ENCODE measurements around the gene ZNF180. TPM values are rescaled to one million over a fixed set of nuclear protein-coding genes. Genes with fewer than 3 reads are reported as not detected.

The ZNF180 gene
- total and polyA plus RNA-seq, 2 donors (not counting 1 experiment from before 2014, with no cell fraction given): 4.4 to 16.1 TPM

DNA sequence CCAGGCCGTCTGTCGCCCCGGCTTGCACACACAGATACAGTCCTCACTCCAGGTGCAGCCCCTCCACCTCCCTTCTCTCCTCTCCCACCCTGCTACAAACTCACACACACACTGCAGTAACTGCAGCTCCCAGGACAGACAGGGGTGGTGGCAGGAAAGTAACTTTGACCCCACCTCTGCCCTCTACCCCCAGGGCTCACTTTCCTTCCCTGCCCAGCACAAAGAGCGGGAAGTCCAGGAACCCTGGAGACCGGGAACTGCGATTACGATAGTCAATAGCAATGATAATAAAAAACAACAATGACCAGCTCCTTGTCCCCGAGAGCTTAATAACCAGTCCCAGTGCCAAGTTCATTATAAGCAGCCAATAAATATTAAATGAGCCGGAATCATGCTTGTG, 29.2 kb upstream of the ZNF180 start, which contains the start of gene CEACAM20:
TSS of gene CEACAM20 (minus strand) at position 140 of the 400 bp plus-strand sequence. CDS start 166 bp downstream, outside the sequence.
- Histone ChIP-seq H3K4me2 (replicated peaks; ENCODE audit: low read depth, low read length, poor library complexity, severe bottlenecking) (no peak within 1 kb of the TSS), H3K36me3 (replicated peaks in 1 of 2; ENCODE audit: control extremely low read depth in 1 of 2, control insufficient read depth in 1 of 2, extremely low read depth in 1 of 2, insufficient read depth in 2 of 2, low read length in 1 of 2) (no peaks in the 10 kb centered on the region), H2AFZ (ENCODE audit: insufficient read depth, low read depth, low read length, poor library complexity, severe bottlenecking) (no peak within 1 kb of the TSS), H3K4me3 (ENCODE audit: control extremely low read depth in 1 of 5, extremely low read depth in 1 of 5, insufficient read depth in 1 of 5, low read depth in 2 of 5, low read length in 4 of 5) (no peak within 1 kb of the TSS), H3K4me1 (ENCODE audit: control insufficient read depth in 2 of 2, insufficient read depth in 2 of 2, low read length in 2 of 2) (no peaks in the 10 kb centered on the region), H3K9ac (ENCODE audit: low read length) (no peak within 1 kb of the TSS), H3K27ac (ENCODE audit: low read length in 2 of 2) (no peak within 1 kb of the TSS), H3K27me3 (replicated peaks in 1 of 4; ENCODE audit: control extremely low read depth in 1 of 4, control insufficient read depth in 3 of 4, insufficient read depth in 4 of 4, low read length in 3 of 4) (peaks cover 0 to 10% (median 4%) of the 10 kb centered on the region in 4 experiments), H3K9me3 (ENCODE audit: control extremely low read depth in 1 of 3, control insufficient read depth in 2 of 3, insufficient read depth in 1 of 3, low read length in 2 of 3) (peaks cover 0 to 35% (median 0%) of the 10 kb centered on the region in 3 donors), H4K20me1 (ENCODE audit: control insufficient read depth, insufficient read depth, low read length, poor library complexity, severe bottlenecking) (no peaks in the 10 kb centered on the region), H3K79me2 (ENCODE audit: control insufficient read depth, insufficient read depth, low read length) (no peaks in the 10 kb centered on the region)
- POLR2A ChIA-PET: no interaction called here
- ATAC-seq (ENCODE audit: low read depth) (no peak), DNase-seq (no peak)
- H3K27ac Mint-ChIP-seq: no peak within 1 kb of the TSS
- 100% methylated on average over 1 of the region's 9 CpGs for WGBS (ENCODE audit: insufficient coverage)
- H3K4me1 Mint-ChIP-seq: no peaks in the 10 kb centered on the region
- peaks cover 20% of the 10 kb centered on the region for H3K27me3 Mint-ChIP-seq
- no peak within 1 kb of the TSS for H3K4me3 Mint-ChIP-seq
- peaks cover 3% of the 10 kb centered on the region for H3K9me3 Mint-ChIP-seq (ENCODE audit: insufficient read depth)
- no peak for TF ChIP-seq EZH2 (IDR thresholded peaks at IDR 0.05; ENCODE audit: borderline replicate concordance, insufficient read depth, low read depth, low read length, poor library complexity, severe bottlenecking)
- TF ChIP-seq, protein P1, sequence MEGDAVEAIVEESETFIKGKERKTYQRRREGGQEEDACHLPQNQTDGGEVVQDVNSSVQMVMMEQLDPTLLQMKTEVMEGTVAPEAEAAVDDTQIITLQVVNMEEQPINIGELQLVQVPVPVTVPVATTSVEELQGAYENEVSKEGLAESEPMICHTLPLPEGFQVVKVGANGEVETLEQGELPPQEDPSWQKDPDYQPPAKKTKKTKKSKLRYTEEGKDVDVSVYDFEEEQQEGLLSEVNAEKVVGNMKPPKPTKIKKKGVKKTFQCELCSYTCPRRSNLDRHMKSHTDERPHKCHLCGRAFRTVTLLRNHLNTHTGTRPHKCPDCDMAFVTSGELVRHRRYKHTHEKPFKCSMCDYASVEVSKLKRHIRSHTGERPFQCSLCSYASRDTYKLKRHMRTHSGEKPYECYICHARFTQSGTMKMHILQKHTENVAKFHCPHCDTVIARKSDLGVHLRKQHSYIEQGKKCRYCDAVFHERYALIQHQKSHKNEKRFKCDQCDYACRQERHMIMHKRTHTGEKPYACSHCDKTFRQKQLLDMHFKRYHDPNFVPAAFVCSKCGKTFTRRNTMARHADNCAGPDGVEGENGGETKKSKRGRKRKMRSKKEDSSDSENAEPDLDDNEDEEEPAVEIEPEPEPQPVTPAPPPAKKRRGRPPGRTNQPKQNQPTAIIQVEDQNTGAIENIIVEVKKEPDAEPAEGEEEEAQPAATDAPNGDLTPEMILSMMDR (IDR thresholded peaks at IDR 0.05): no peak
- CTCF ChIA-PET: no interaction called here
- intact Hi-C loops (cut with micrococcal nuclease): no loop called here

DNA sequence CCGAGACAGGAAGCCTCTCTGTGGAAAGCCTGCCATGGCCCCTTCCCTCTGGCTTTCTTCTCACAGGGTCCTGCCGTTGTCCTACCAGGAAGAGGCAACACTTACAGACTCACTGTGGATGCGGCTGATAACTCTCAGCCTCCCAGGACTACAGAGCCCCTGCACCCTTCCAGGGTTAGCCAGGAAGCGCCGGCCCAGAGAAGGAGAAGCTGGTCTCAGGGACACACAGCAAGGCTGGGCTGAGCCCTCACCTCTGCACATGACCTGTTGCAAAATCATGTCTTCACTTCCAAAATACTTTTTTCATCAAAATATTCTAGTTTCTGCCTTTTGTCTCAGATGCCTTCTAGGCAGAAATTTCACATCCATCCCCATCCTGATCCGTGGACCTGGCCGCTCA, 27.2 kb upstream of the ZNF180 start:
- no peak overlapping the region for H3K27ac Mint-ChIP-seq
- no peak for DNase-seq
- no peak overlapping the region for H2AFZ ChIP-seq (ENCODE audit: insufficient read depth, low read depth, low read length, poor library complexity, severe bottlenecking)
- no peaks in the 10 kb centered on the region for H3K79me2 ChIP-seq (ENCODE audit: control insufficient read depth, insufficient read depth, low read length)
- H3K9me3 ChIP-seq (ENCODE audit: control extremely low read depth in 1 of 3, control insufficient read depth in 2 of 3, insufficient read depth in 1 of 3, low read length in 2 of 3): peaks cover 0 to 38% (median 0%) of the 10 kb centered on the region in 3 donors
- H3K9ac ChIP-seq (ENCODE audit: low read length): no peak overlapping the region
- ATAC-seq (ENCODE audit: low read depth): no peak
- no peak overlapping the region for H3K4me3 Mint-ChIP-seq
- H3K4me3 ChIP-seq (ENCODE audit: control extremely low read depth in 1 of 5, extremely low read depth in 1 of 5, insufficient read depth in 1 of 5, low read depth in 2 of 5, low read length in 4 of 5): no peak overlapping the region
- TF ChIP-seq, protein P1 (IDR thresholded peaks at IDR 0.05): no peak
- no peak for TF ChIP-seq EZH2 (IDR thresholded peaks at IDR 0.05; ENCODE audit: borderline replicate concordance, insufficient read depth, low read depth, low read length, poor library complexity, severe bottlenecking)
- intact Hi-C loops (cut with micrococcal nuclease): no loop called here
- no peak overlapping the region for H3K27ac ChIP-seq (ENCODE audit: low read length in 2 of 2)
- peaks cover 0 to 7% (median 2%) of the 10 kb centered on the region in 4 experiments for H3K27me3 ChIP-seq (replicated peaks in 1 of 4; ENCODE audit: control extremely low read depth in 1 of 4, control insufficient read depth in 3 of 4, insufficient read depth in 4 of 4, low read length in 3 of 4)
- H3K4me2 ChIP-seq (replicated peaks; ENCODE audit: low read depth, low read length, poor library complexity, severe bottlenecking): no peak overlapping the region
- 86% methylated on average over 6 of the region's 7 CpGs for WGBS (ENCODE audit: insufficient coverage)
- no peaks in the 10 kb centered on the region for H3K4me1 ChIP-seq (ENCODE audit: control insufficient read depth in 2 of 2, insufficient read depth in 2 of 2, low read length in 2 of 2)
- no peaks in the 10 kb centered on the region for H3K36me3 ChIP-seq (replicated peaks in 1 of 2; ENCODE audit: control extremely low read depth in 1 of 2, control insufficient read depth in 1 of 2, extremely low read depth in 1 of 2, insufficient read depth in 2 of 2, low read length in 1 of 2)
- no peaks in the 10 kb centered on the region for H4K20me1 ChIP-seq (ENCODE audit: control insufficient read depth, insufficient read depth, low read length, poor library complexity, severe bottlenecking)
- peaks cover 19% of the 10 kb centered on the region for H3K27me3 Mint-ChIP-seq
- peaks cover 3% of the 10 kb centered on the region for H3K9me3 Mint-ChIP-seq (ENCODE audit: insufficient read depth)
- H3K4me1 Mint-ChIP-seq: no peaks in the 10 kb centered on the region
- CTCF ChIA-PET: no interaction called here
- POLR2A ChIA-PET: no interaction called here

Measured in B cell (primary cell).